Panc1 (cell line): ENCODE measurements around the gene CTSO. TPM values are rescaled to one million over a fixed set of nuclear protein-coding genes. Genes with fewer than 3 reads are reported as not detected.

ENCODE experiments used
- ATAC-seq: fragments of 200-7000 bp; cut with Tn5 transposase; 2 replicates; pipeline ENCODE4 v1.9.1; 2020; ENCODE audit warnings: mild to moderate bottlenecking, moderate library complexity
- BruUV-seq: library from RNA; stranded (reverse); fragments of 400-500 nt; replicated peaks from 2 replicates; lab custom pipeline; 2021; lab: Mats Ljungman, UMichigan
- CTCF ChIA-PET: fragments of 300-600 bp; sonication (Branson Sonifier 250); formaldehyde crosslinking; loops from one replicate; lab custom pipeline; 2022; ENCODE audit warnings: antibody characterized with exemption; lab: Charles Lee
- POLR2A ChIA-PET: fragments of 300-600 bp; sonication (Branson Sonifier 250); formaldehyde crosslinking; loops from one replicate; lab custom pipeline; 2022; ENCODE audit warnings: antibody characterized with exemption; lab: Charles Lee
- DNase-seq: peaks from one replicate; pipeline ENCODE4 v3.0.0-alpha.2; 2010; ENCODE audit warnings: low read depth, low spot score
- H3K27ac ChIP-seq: 2 replicates; pipeline ENCODE4 v1.5.1; 2011; ENCODE audit warnings: mild to moderate bottlenecking, low read length, inconsistent platforms
- H3K27me3 ChIP-seq: fragments of 200-500 bp; sonication (Bioruptor generic); 2 replicates; pipeline ENCODE4 v1.6.0; 2014; ENCODE audit warnings: low read length, inconsistent platforms; ENCODE audit not compliant: control insufficient read depth, insufficient read depth
- H3K36me3 ChIP-seq: fragments of 200-500 bp; sonication (Bioruptor generic); 2 replicates; pipeline ENCODE4 v1.5.1; 2014; ENCODE audit warnings: inconsistent platforms, mild to moderate bottlenecking, low read length, moderate library complexity; ENCODE audit not compliant: control insufficient read depth, insufficient read depth
- H3K4me1 ChIP-seq: 2 replicates; pipeline ENCODE4 v1.5.1; 2011; ENCODE audit warnings: inconsistent platforms, mild to moderate bottlenecking, low read length, moderate library complexity; ENCODE audit not compliant: control insufficient read depth, insufficient read depth
- H3K4me3 ChIP-seq, 2 experiments: 2 replicates each; pipeline ENCODE4 v1.5.1; 2011 to 2012; ENCODE audit warnings: low read depth in 2 of 2, low read length in 2 of 2, mild to moderate bottlenecking in 2 of 2, inconsistent platforms in 1 of 2, moderate library complexity in 1 of 2
- H3K9me3 ChIP-seq: fragments of 200-500 bp; sonication (Bioruptor generic); 2 replicates; pipeline ENCODE4 v1.5.1; 2014; ENCODE audit warnings: low read depth, mild to moderate bottlenecking, inconsistent platforms, low read length, moderate library complexity; ENCODE audit not compliant: control insufficient read depth, insufficient read depth
- CTCF ChIP-seq: fragments of 450-650 bp; IDR thresholded peaks from 2 replicates; pipeline ENCODE4 v1.5.1; 2017; ENCODE audit warnings: mild to moderate bottlenecking
- POLR2AphosphoS5 ChIP-seq: IDR thresholded peaks from 2 replicates; pipeline ENCODE4 v1.6.1; 2012; ENCODE audit warnings: mild to moderate bottlenecking, low read depth, low read length, moderate library complexity
- REST ChIP-seq, 2 experiments: IDR thresholded peaks; 2 replicates each; pipeline ENCODE4 v1.6.1; 2011 to 2012; ENCODE audit warnings: low read depth in 2 of 2, control low read depth in 1 of 2, low read length in 1 of 2, mild to moderate bottlenecking in 1 of 2, moderate library complexity in 1 of 2; ENCODE audit not compliant: insufficient read depth in 1 of 2
- SIN3A ChIP-seq: IDR thresholded peaks from 2 replicates; pipeline ENCODE4 v1.6.1; 2012; ENCODE audit warnings: low read depth, mild to moderate bottlenecking, low read length, moderate library complexity, borderline replicate concordance; ENCODE audit not compliant: insufficient read depth
- TCF7L2 ChIP-seq: IDR thresholded peaks from 2 replicates; pipeline ENCODE4 v1.6.1; 2011; ENCODE audit warnings: mild to moderate bottlenecking, low read depth, low read length, inconsistent platforms
- in situ Hi-C: cut with HindIII; loops from 2 replicates; pipeline ENCODE4 v1.10.0; 2016; ENCODE audit warnings: low sequenced_read_pairs, low pct_unique_long_range_greater_than_20kb
- intact Hi-C: fragments of 100-400 bp; cut with micrococcal nuclease; formaldehyde crosslinking; loops from one replicate; pipeline ENCODE4 v1.10.0; 2022; ENCODE audit not compliant: unreplicated experiment
- total RNA-seq: library from RNA; stranded (reverse); gene quantifications from one replicate; pipeline ENCODE4 v1.2.1, GENCODE V29; 2021; ENCODE audit not compliant: unreplicated experiment

CTSO gene
- total RNA-seq, 1 experiment from 2014 or later, result 3.3 TPM

GRCh38 chr4:155931634-155932033 lies 22.0 kb downstream of the CTSO start:
- no TSS peak for BruUV-seq
- Histone ChIP-seq H3K4me3 (no peak overlapping the region), H3K27ac (no peak overlapping the region), H3K27me3 (no peaks in the 10 kb centered on the region), H3K4me1 (no peaks in the 10 kb centered on the region), H3K9me3 (no peaks in the 10 kb centered on the region), H3K36me3 (no peaks in the 10 kb centered on the region)
- DNase-seq (no peak), ATAC-seq (no peak)
- in situ Hi-C loops (no loop called here), intact Hi-C loops (no loop called here)
- ChIA-PET CTCF (no interaction called here), POLR2A (no interaction called here)
- TF ChIP-seq CTCF, result no peak
- no peak for TF ChIP-seq REST (IDR thresholded peaks at IDR 0.05; ENCODE audit: insufficient read depth in 1 of 2, low read depth in 2 of 2, low read length in 1 of 2)
- TF ChIP-seq TCF7L2, result no peak
- no peak for TF ChIP-seq SIN3A
- TF ChIP-seq POLR2AphosphoS5, result no peak

- CTCF ChIA-PET, result no interaction called here
Observed at GRCh38 chr4:155930330-155930729, 23.3 kb downstream of the CTSO start.

More at GRCh38 chr4:155930330-155930729, 23.3 kb downstream of the CTSO start:
- BruUV-seq, result no TSS peak
- no peak for DNase-seq
- POLR2A ChIA-PET, result no interaction called here
- Histone ChIP-seq H3K4me1 (no peaks in the 10 kb centered on the region), H3K4me3 (no peak overlapping the region), H3K9me3 (no peaks in the 10 kb centered on the region), H3K36me3 (no peaks in the 10 kb centered on the region), H3K27ac (no peak overlapping the region), H3K27me3 (no peaks in the 10 kb centered on the region)
- TF ChIP-seq SIN3A (no peak), TCF7L2 (no peak), CTCF (no peak), POLR2AphosphoS5 (no peak), REST (IDR thresholded peaks at IDR 0.05; ENCODE audit: insufficient read depth in 1 of 2, low read depth in 2 of 2, low read length in 1 of 2) (no peak)
- ATAC-seq, result no peak
- in situ Hi-C loops (no loop called here), intact Hi-C loops (no loop called here)
